K562 (cell line): ENCODE data around the gene STEAP1B. TPM values are rescaled to one million over a fixed set of nuclear protein-coding genes. Genes with fewer than 3 reads are reported as not detected.

Source experiments
- ATAC-seq: fragments of 200-7000 bp; cut with Tn5 transposase; 3 replicates; pipeline ENCODE4 v1.9.1; 2020; ENCODE audit warnings: moderate library complexity
- BruUV-seq: library from RNA; stranded (reverse); fragments of 400-500 nt; replicated peaks from 2 replicates; lab custom pipeline; 2021; lab: Mats Ljungman, UMichigan
- CTCF ChIA-PET: fragments of 300-600 bp; formaldehyde crosslinking; extraction: SDS; loops from one replicate; lab custom pipeline; 2021; ENCODE audit warnings: low intra/inter-chr PET ratio; lab: Yijun Ruan, JAX
- POLR2A ChIA-PET: fragments of 300-600, 350-650 bp; sonication (Branson Sonifier 250); formaldehyde crosslinking; extraction: SDS; loops from one replicate; lab custom pipeline; 2021; ENCODE audit warnings: antibody characterized with exemption, inconsistent platforms; lab: Yijun Ruan, JAX
- DNase-seq, 4 experiments: peaks; one replicate each; pipeline versions ENCODE4 v3.0.0 to v3.0.0-alpha.2; 2011 to 2018; ENCODE audit warnings: low spot score in 3 of 4, mixed read lengths in 3 of 4; ENCODE audit errors: extremely low read depth in 1 of 4
- FAIRE-seq: peaks from 2 replicates; lab custom pipeline; 2011; peaks lifted over from hg19 to GRCh38; lab: Jason Lieb, UNC
- H2AFZ ChIP-seq: 2 replicates; pipeline ENCODE4 v1.6.0; 2011; ENCODE audit warnings: low read depth, low read length, control low read depth, inconsistent platforms
- H3K27ac ChIP-seq: fragments of 200-600 bp; 3 replicates; pipeline ENCODE4 v1.8.0; 2011; ENCODE audit warnings: low read depth, mild to moderate bottlenecking, control low read depth, inconsistent platforms, low read length, moderate library complexity, mixed read lengths; ENCODE audit errors: extremely low read depth
- H3K27me3 ChIP-seq, 2 experiments: fragments of 300-600 bp in 1 of 2; 2 replicates in 1 of 2; 3 replicates in 1 of 2; pipeline versions ENCODE4 v1.6.0 to v1.8.0; 2011; ENCODE audit warnings: inconsistent platforms in 2 of 2, low read length in 2 of 2, mild to moderate bottlenecking in 1 of 2, mixed read lengths in 1 of 2, moderate library complexity in 1 of 2; ENCODE audit not compliant: control insufficient read depth in 2 of 2, insufficient read depth in 2 of 2
- H3K36me3 ChIP-seq: fragments of 300-600 bp; 3 replicates; pipeline ENCODE4 v1.8.0; 2011; ENCODE audit warnings: mild to moderate bottlenecking, low read length, inconsistent platforms; ENCODE audit not compliant: control insufficient read depth, insufficient read depth
- H3K4me1 ChIP-seq, 2 experiments: fragments of 200-600 bp in 1 of 2; replicated peaks in 1 of 2; 2 replicates in 1 of 2; 3 replicates in 1 of 2; pipeline versions ENCODE4 v1.5.1 to v1.8.0; 2011; ENCODE audit warnings: inconsistent platforms in 2 of 2, low read length in 2 of 2, mild to moderate bottlenecking in 1 of 2, mixed read lengths in 1 of 2, moderate library complexity in 1 of 2; ENCODE audit not compliant: control insufficient read depth in 2 of 2, insufficient read depth in 2 of 2
- H3K4me2 ChIP-seq: 2 replicates; pipeline ENCODE4 v1.6.1; 2011; ENCODE audit warnings: low read length, control low read depth, inconsistent platforms, mixed read lengths; ENCODE audit not compliant: insufficient read depth
- H3K4me3 ChIP-seq: fragments of 200-600 bp; sonication (generic), shearing (Covaris generic); 2 replicates; pipeline ENCODE4 v1.5.1; 2016; ENCODE audit warnings: control low read depth, inconsistent platforms
- H3K79me2 ChIP-seq: fragments of 200-600 bp; 3 replicates; pipeline ENCODE4 v1.8.0; 2011; ENCODE audit warnings: low read length, inconsistent platforms; ENCODE audit not compliant: control insufficient read depth, insufficient read depth
- H3K9ac ChIP-seq, 2 experiments: 2 replicates each; pipeline versions ENCODE4 v1.6.0 to v1.6.1; 2011; ENCODE audit warnings: low read depth in 2 of 2, low read length in 2 of 2, control low read depth in 1 of 2, inconsistent platforms in 1 of 2, mild to moderate bottlenecking in 1 of 2, mixed read lengths in 1 of 2; ENCODE audit not compliant: insufficient read depth in 1 of 2
- H3K9me1 ChIP-seq: one replicate; pipeline ENCODE4 v1.6.0; 2011; ENCODE audit warnings: inconsistent platforms, mild to moderate bottlenecking, low read length, moderate library complexity; ENCODE audit not compliant: control insufficient read depth, insufficient read depth
- H3K9me3 ChIP-seq: replicated peaks from 2 replicates; pipeline ENCODE4 v1.5.1; 2011; ENCODE audit warnings: low read depth, low read length, inconsistent platforms; ENCODE audit not compliant: control insufficient read depth, insufficient read depth
- H4K20me1 ChIP-seq: replicated peaks from 2 replicates; pipeline ENCODE4 v1.6.1; 2011; ENCODE audit warnings: low read length, inconsistent platforms, mixed read lengths; ENCODE audit not compliant: control insufficient read depth, insufficient read depth
- EWSR1 ChIP-seq: fragments of 450-650 bp; IDR thresholded peaks from 2 replicates; pipeline ENCODE4 v1.6.1; 2018; ENCODE audit warnings: borderline replicate concordance, mild to moderate bottlenecking, low read depth, moderate library complexity; ENCODE audit not compliant: partially characterized antibody
- MEF2A ChIP-seq: IDR thresholded peaks from 2 replicates; pipeline ENCODE4 v1.6.1; 2011; ENCODE audit warnings: low read depth, mild to moderate bottlenecking, low read length, moderate library complexity; ENCODE audit not compliant: control insufficient read depth
- NBN ChIP-seq: fragments of 450-650 bp; IDR thresholded peaks from 2 replicates; pipeline ENCODE4 v1.6.1; 2016; ENCODE audit warnings: low read depth, mild to moderate bottlenecking
- PHB ChIP-seq: fragments of 250-450 bp; sonication (Bioruptor Pico); IDR thresholded peaks from 2 replicates; pipeline ENCODE4 v1.5.0; 2021
- SETDB1 ChIP-seq: IDR thresholded peaks from one replicate; pipeline ENCODE4 v1.6.1; 2012; ENCODE audit warnings: low read length, control low read depth, inconsistent platforms
- ZBTB7A ChIP-seq: IDR thresholded peaks from 2 replicates; pipeline ENCODE4 v1.6.1; 2011; ENCODE audit warnings: low read depth, mild to moderate bottlenecking, low read length, moderate library complexity, borderline replicate concordance; ENCODE audit not compliant: control insufficient read depth
- WGBS: fragments of 100-300 bp; shearing (Covaris generic); methylation state at CpG from one replicate; pipeline ENCODE4 v1.1.6; 2016; ENCODE audit warnings: low coverage, mixed read lengths; ENCODE audit not compliant: insufficient coverage; ENCODE audit errors: missing lambda C conversion rate; 5-methylcytosine and 5-hydroxymethylcytosine counted together
- in situ Hi-C: fragments of 300-500 bp; cut with MboI; formaldehyde crosslinking; loops from 4 replicates; pipeline ENCODE4 v1.15.0; 2018; ENCODE audit warnings: inconsistent platforms, mixed read lengths
- intact Hi-C: fragments of 100-400 bp; cut with micrococcal nuclease; formaldehyde crosslinking; loops from 2 replicates; pipeline ENCODE4 v1.14.2; 2022
- polyA plus RNA-seq, 8 experiments: library from polyadenylated mRNA; depleted of rRNA in 4 of 8; stranded (reverse) in 5 of 8; unstranded in 3 of 8; fragments of >200 nt; fragmentation: Nextera tagmentation in 2 of 8; fragmentation: Illumina TruSeq in 1 of 8; extraction: Ambion mirVana in 2 of 8; extraction: Trizol in 1 of 8; gene quantifications; 2 replicates each; pipeline versions ENCODE4 v1.2.1 to v1.2.3, GENCODE V29; 2011 to 2014; ENCODE audit warnings: inconsistent platforms in 1 of 8, missing spikeins in 1 of 8
- total RNA-seq, 7 experiments: library from RNA; depleted of rRNA in 6 of 7; stranded (reverse); fragments of >200 nt in 6 of 7; fragmentation: Illumina TruSeq in 2 of 7; extraction: Trizol in 2 of 7; gene quantifications; 2 replicates each; pipeline versions ENCODE4 v1.2.1 to v1.2.3, GENCODE V29; 2011 to 2021; ENCODE audit warnings: low replicate concordance in 1 of 7
- TF ChIP-seq, protein P1 (sequence below): fragments of 250-450 bp; sonication (Bioruptor Pico); IDR thresholded peaks from 2 replicates; pipeline ENCODE4 v1.6.1; 2021; ENCODE audit warnings: mild to moderate bottlenecking
- TF ChIP-seq, protein P2 (sequence below): fragments of 200-800 bp; sonication (Bioruptor generic); IDR thresholded peaks from 2 replicates; pipeline ENCODE4 v1.6.1; 2017; ENCODE audit warnings: missing genetic modification characterization, missing compliant biosample characterization
- TF ChIP-seq, protein P3 (sequence below): fragments of 450-650 bp; formaldehyde crosslinking; IDR thresholded peaks from 2 replicates; pipeline ENCODE4 v1.4.0; 2020; ENCODE audit warnings: mild to moderate bottlenecking, moderate library complexity

Gene STEAP1B
- total and polyA plus RNA-seq, 9 of the 15 experiments (the other 6 are each of a cell fraction or from before 2014, with no cell fraction given), result 20.0 to 38.5 (median 30.6) TPM

DNA sequence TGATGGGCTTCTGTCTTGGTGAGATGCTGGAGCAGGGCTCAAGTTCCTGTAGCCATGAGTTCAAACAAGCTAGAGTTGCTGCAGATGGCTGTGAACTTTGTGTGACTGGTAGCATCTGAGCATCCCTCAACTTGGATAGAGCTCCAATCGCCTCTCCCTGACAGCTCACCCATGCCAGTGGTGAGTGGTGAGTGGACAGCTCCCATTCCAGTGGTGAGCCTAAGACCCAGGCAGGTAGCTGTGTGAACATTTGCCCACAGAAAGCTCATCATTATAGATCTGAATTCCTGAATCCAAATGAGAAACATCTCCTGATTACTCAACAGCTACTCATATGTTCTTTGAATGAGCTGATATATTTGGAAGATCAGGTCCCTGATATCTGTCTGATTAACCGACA is 25.3 kb downstream of the STEAP1B start:
- Histone ChIP-seq H3K79me2 (no peaks in the 10 kb centered on the region), H3K4me1 (peaks cover 0 to 3% of the 10 kb centered on the region in 2 experiments; a peak in 1 of 5 replicates), H3K4me2 (no peak overlapping the region), H3K9me3 (no peaks in the 10 kb centered on the region), H3K27ac (no peak overlapping the region), H3K9me1 (peaks cover 4% of the 10 kb centered on the region), H2AFZ (no peak overlapping the region), H3K4me3 (no peak overlapping the region), H3K27me3 (no peaks in the 10 kb centered on the region), H4K20me1 (no peaks in the 10 kb centered on the region), H3K9ac (no peak overlapping the region), H3K36me3 (peaks cover 17% of the 10 kb centered on the region; the same call in 2 of the 3 replicates)
- 71% methylated on average over 2 of the region's 2 CpGs for WGBS
- ChIA-PET CTCF (no interaction called here), POLR2A (interaction anchor here (0.8 to 0.9 kb wide), 3 partner anchors 9 to 18 kb away, joined by 3 to 4 read pairs (median 3); no protein-coding TSS in a partner anchor)
- DNase-seq (no peak), FAIRE-seq (no peak), ATAC-seq (no peak)
- BruUV-seq, result no TSS peak
- TF ChIP-seq MEF2A, result no peak
- TF ChIP-seq SETDB1, result no peak
- no peak for TF ChIP-seq EWSR1
- no peak for TF ChIP-seq NBN
- TF ChIP-seq, protein P1, sequence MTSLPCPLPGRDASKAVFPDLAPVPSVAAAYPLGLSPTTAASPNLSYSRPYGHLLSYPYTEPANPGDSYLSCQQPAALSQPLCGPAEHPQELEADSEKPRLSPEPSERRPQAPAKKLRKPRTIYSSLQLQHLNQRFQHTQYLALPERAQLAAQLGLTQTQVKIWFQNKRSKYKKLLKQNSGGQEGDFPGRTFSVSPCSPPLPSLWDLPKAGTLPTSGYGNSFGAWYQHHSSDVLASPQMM (CRISPR knock-in tag), result no peak
- TF ChIP-seq, protein P2, sequence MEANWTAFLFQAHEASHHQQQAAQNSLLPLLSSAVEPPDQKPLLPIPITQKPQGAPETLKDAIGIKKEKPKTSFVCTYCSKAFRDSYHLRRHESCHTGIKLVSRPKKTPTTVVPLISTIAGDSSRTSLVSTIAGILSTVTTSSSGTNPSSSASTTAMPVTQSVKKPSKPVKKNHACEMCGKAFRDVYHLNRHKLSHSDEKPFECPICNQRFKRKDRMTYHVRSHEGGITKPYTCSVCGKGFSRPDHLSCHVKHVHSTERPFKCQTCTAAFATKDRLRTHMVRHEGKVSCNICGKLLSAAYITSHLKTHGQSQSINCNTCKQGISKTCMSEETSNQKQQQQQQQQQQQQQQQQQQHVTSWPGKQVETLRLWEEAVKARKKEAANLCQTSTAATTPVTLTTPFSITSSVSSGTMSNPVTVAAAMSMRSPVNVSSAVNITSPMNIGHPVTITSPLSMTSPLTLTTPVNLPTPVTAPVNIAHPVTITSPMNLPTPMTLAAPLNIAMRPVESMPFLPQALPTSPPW (CRISPR knock-in tag), result no peak
- TF ChIP-seq ZBTB7A, result no peak
- TF ChIP-seq, protein P3, sequence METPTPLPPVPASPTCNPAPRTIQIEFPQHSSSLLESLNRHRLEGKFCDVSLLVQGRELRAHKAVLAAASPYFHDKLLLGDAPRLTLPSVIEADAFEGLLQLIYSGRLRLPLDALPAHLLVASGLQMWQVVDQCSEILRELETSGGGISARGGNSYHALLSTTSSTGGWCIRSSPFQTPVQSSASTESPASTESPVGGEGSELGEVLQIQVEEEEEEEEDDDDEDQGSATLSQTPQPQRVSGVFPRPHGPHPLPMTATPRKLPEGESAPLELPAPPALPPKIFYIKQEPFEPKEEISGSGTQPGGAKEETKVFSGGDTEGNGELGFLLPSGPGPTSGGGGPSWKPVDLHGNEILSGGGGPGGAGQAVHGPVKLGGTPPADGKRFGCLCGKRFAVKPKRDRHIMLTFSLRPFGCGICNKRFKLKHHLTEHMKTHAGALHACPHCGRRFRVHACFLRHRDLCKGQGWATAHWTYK (CRISPR knock-in tag), result no peak
- TF ChIP-seq PHB, result no peak
- in situ Hi-C loops, result no loop called here
- intact Hi-C loops, result no loop called here
